ENCODE measurements around the gene AGFG1. TPM values are rescaled to one million over a fixed set of nuclear protein-coding genes. Genes with fewer than 3 reads are reported as not detected.

The AGFG1 gene
- total and polyA plus RNA-seq, 2 donors (not counting 1 experiment from before 2014, with no cell fraction given) = 28.7 to 83.3 TPM

DNA sequence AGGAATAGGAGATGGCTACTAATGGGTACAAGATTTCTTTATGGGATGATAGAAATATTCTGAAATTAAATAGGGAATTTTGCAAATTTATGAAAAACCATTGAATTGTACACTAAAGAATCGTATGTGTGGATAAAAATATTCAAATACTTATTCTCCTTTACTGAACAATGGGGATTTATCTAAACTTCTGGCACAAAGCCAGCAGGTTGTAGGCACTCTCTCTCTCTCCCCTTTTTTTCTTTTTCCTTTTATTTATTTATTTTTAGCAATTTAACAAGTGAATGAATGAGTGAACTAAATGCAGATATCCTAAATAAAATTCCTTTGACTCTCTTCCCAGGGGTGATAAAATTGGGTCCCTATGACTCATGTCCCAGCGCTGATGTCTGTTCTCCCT, 104.9 kb downstream of the AGFG1 start:
- intact Hi-C loops (cut with micrococcal nuclease) = no loop called here
- Mint-ChIP-seq H3K4me3 (no peak overlapping the region), H3K27me3 (peaks cover 26% of the 10 kb centered on the region), H3K9me3 (ENCODE audit: insufficient read depth) (no peaks in the 10 kb centered on the region), H3K4me1 (no peaks in the 10 kb centered on the region), H3K27ac (no peak overlapping the region)
- Histone ChIP-seq H3K27ac (ENCODE audit: low read length in 2 of 2) (no peak overlapping the region), H4K20me1 (ENCODE audit: control insufficient read depth, insufficient read depth, low read length, poor library complexity, severe bottlenecking) (no peaks in the 10 kb centered on the region), H3K36me3 (replicated peaks in 1 of 2; ENCODE audit: control extremely low read depth in 1 of 2, control insufficient read depth in 1 of 2, extremely low read depth in 1 of 2, insufficient read depth in 2 of 2, low read length in 1 of 2) (no peaks in the 10 kb centered on the region), H3K9me3 (ENCODE audit: control extremely low read depth in 1 of 3, control insufficient read depth in 2 of 3, insufficient read depth in 1 of 3, low read length in 2 of 3) (peaks cover 0 to 2% (median 0%) of the 10 kb centered on the region in 3 donors), H3K9ac (ENCODE audit: low read length) (no peak overlapping the region), H2AFZ (ENCODE audit: insufficient read depth, low read depth, low read length, poor library complexity, severe bottlenecking) (no peak overlapping the region), H3K79me2 (ENCODE audit: control insufficient read depth, insufficient read depth, low read length) (no peaks in the 10 kb centered on the region), H3K4me3 (ENCODE audit: control extremely low read depth in 1 of 5, extremely low read depth in 1 of 5, insufficient read depth in 1 of 5, low read depth in 2 of 5, low read length in 4 of 5) (no peak overlapping the region), H3K4me1 (ENCODE audit: control insufficient read depth in 2 of 2, insufficient read depth in 2 of 2, low read length in 2 of 2) (no peaks in the 10 kb centered on the region), H3K27me3 (replicated peaks in 1 of 4; ENCODE audit: control extremely low read depth in 1 of 4, control insufficient read depth in 3 of 4, insufficient read depth in 4 of 4, low read length in 3 of 4) (peaks cover 0 to 3% (median 0%) of the 10 kb centered on the region in 4 experiments), H3K4me2 (replicated peaks; ENCODE audit: low read depth, low read length, poor library complexity, severe bottlenecking) (no peak overlapping the region)
- no CpG with 5 or more reads among the region's 2 CpGs for WGBS (ENCODE audit: insufficient coverage)
- no peak for TF ChIP-seq EZH2 (IDR thresholded peaks at IDR 0.05; ENCODE audit: borderline replicate concordance, insufficient read depth, low read depth, low read length, poor library complexity, severe bottlenecking)
- TF ChIP-seq, protein P1, sequence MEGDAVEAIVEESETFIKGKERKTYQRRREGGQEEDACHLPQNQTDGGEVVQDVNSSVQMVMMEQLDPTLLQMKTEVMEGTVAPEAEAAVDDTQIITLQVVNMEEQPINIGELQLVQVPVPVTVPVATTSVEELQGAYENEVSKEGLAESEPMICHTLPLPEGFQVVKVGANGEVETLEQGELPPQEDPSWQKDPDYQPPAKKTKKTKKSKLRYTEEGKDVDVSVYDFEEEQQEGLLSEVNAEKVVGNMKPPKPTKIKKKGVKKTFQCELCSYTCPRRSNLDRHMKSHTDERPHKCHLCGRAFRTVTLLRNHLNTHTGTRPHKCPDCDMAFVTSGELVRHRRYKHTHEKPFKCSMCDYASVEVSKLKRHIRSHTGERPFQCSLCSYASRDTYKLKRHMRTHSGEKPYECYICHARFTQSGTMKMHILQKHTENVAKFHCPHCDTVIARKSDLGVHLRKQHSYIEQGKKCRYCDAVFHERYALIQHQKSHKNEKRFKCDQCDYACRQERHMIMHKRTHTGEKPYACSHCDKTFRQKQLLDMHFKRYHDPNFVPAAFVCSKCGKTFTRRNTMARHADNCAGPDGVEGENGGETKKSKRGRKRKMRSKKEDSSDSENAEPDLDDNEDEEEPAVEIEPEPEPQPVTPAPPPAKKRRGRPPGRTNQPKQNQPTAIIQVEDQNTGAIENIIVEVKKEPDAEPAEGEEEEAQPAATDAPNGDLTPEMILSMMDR (IDR thresholded peaks at IDR 0.05) = no peak
- no peak for ATAC-seq (ENCODE audit: low read depth)
- POLR2A ChIA-PET = no interaction called here
- CTCF ChIA-PET = no interaction called here
- no peak for DNase-seq

DNA sequence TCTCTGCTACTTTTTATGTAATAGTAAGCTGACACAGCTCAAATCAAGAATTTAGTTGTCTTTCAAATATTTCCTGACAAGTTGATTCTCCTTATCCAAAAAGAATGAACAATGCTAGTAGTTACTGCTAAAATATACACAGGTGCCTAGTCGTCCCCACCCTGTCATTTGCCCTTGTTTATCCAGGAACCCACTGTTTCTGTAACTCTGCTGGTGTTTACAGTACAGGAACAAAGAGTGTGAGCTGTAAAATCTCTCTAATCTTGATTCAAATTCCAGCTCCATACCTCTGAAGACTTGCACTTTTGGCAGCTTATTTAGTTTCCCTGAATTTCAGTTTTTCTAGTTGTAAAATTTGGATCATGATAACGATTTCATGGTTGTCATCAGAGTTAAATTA, 105.6 kb downstream of the AGFG1 start:
- H3K9me3 ChIP-seq (ENCODE audit: control extremely low read depth in 1 of 3, control insufficient read depth in 2 of 3, insufficient read depth in 1 of 3, low read length in 2 of 3) = peaks cover 2 to 7% (median 3%) of the 10 kb centered on the region in 3 donors
- no peaks in the 10 kb centered on the region for H3K36me3 ChIP-seq (replicated peaks in 1 of 2; ENCODE audit: control extremely low read depth in 1 of 2, control insufficient read depth in 1 of 2, extremely low read depth in 1 of 2, insufficient read depth in 2 of 2, low read length in 1 of 2)
- H3K4me1 Mint-ChIP-seq = no peaks in the 10 kb centered on the region
- H3K4me3 Mint-ChIP-seq = no peak overlapping the region
- H3K4me1 ChIP-seq (ENCODE audit: control insufficient read depth in 2 of 2, insufficient read depth in 2 of 2, low read length in 2 of 2) = no peaks in the 10 kb centered on the region
- H3K4me2 ChIP-seq (replicated peaks; ENCODE audit: low read depth, low read length, poor library complexity, severe bottlenecking) = no peak overlapping the region
- peaks cover 26% of the 10 kb centered on the region for H3K27me3 Mint-ChIP-seq
- ATAC-seq (ENCODE audit: low read depth) = no peak
- CTCF ChIA-PET = no interaction called here
- WGBS (ENCODE audit: insufficient coverage) = no CpG with 5 or more reads among the region's 2 CpGs
- no peak overlapping the region for H3K27ac ChIP-seq (ENCODE audit: low read length in 2 of 2)
- H2AFZ ChIP-seq (ENCODE audit: insufficient read depth, low read depth, low read length, poor library complexity, severe bottlenecking) = no peak overlapping the region
- no peak overlapping the region for H3K27ac Mint-ChIP-seq
- intact Hi-C loops (cut with micrococcal nuclease) = no loop called here
- H3K4me3 ChIP-seq (ENCODE audit: control extremely low read depth in 1 of 5, extremely low read depth in 1 of 5, insufficient read depth in 1 of 5, low read depth in 2 of 5, low read length in 4 of 5) = no peak overlapping the region
- POLR2A ChIA-PET = no interaction called here
- peaks cover 0 to 4% (median 1%) of the 10 kb centered on the region in 4 experiments for H3K27me3 ChIP-seq (replicated peaks in 1 of 4; ENCODE audit: control extremely low read depth in 1 of 4, control insufficient read depth in 3 of 4, insufficient read depth in 4 of 4, low read length in 3 of 4)
- DNase-seq = no peak
- H4K20me1 ChIP-seq (ENCODE audit: control insufficient read depth, insufficient read depth, low read length, poor library complexity, severe bottlenecking) = no peaks in the 10 kb centered on the region
- no peaks in the 10 kb centered on the region for H3K79me2 ChIP-seq (ENCODE audit: control insufficient read depth, insufficient read depth, low read length)
- no peak for TF ChIP-seq EZH2 (IDR thresholded peaks at IDR 0.05; ENCODE audit: borderline replicate concordance, insufficient read depth, low read depth, low read length, poor library complexity, severe bottlenecking)
- TF ChIP-seq, protein P1 (IDR thresholded peaks at IDR 0.05) = no peak
- peaks cover 7% of the 10 kb centered on the region for H3K9me3 Mint-ChIP-seq (ENCODE audit: insufficient read depth)
- no peak overlapping the region for H3K9ac ChIP-seq (ENCODE audit: low read length)

Measured in B cell (primary cell).